AG09309 (cell line): Measurements from ENCODE around the gene USP43.
A peak's percentile ranks its signal among the peaks of the same experiment; 100 is the strongest.
"Not testable (repeated sequence)": the region's sequence is repeated elsewhere in the genome, so short reads cannot be mapped to it uniquely, and the experiment has no call there.

Experiments used
- DNase-seq: peaks from one replicate; pipeline ENCODE4 v3.0.0-alpha.2; 2010; ENCODE audit warnings: low read depth
- H3K4me3 ChIP-seq: 2 replicates; pipeline ENCODE4 v1.5.1; 2011; ENCODE audit warnings: mild to moderate bottlenecking, low read depth, low read length, moderate library complexity; ENCODE audit not compliant: control insufficient read depth
- CTCF ChIP-seq: IDR thresholded peaks from 2 replicates; pipeline ENCODE4 v1.5.1; 2011; ENCODE audit warnings: mild to moderate bottlenecking, low read depth, low read length, inconsistent platforms; ENCODE audit not compliant: insufficient read depth, control insufficient read depth; ENCODE audit errors: missing control alignments

Gene USP43

DNA sequence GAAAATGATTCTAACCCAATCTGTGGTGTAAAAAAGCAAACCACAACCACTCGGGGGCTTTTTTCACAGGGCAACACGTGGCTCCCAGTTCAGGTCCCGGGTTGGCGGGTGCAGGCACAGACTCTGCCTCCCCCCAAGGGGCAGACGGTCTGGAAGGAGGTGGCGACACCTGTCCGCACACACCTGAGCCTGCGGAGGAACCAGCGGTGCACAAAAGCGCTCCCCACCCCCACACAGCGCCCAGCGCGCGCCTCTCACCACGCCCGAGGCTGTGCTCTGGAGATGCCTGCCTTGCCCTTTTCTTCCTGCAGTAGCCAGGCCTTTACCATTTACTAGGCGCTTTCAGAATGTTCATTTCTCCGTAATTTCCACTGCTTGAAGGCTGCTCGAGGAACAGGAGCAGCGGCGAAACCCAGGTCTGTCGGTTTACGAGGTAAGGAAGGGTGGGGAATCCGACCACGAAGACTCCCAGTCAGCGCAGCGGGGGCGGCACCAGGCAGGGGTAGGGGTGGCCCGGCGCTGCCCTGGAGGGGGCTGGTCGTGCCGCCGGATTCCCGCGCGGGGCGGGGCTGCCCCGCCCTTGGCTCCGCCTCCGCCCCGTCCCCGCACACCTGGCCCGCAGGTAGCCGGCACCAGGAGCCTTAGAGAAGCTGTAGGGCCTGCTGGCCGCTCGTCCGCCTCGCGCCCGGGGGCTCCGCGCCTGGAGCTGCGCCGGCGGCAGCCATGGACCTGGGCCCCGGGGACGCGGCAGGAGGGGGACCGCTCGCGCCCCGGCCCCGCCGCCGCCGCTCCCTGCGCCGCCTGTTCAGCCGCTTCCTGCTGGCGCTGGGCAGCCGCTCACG lies at the start of gene USP43:
Gene USP43 (plus strand): TSS at position 608 of the 842 bp plus-strand sequence. CDS start 116 bp downstream, at position 724.
- H3K4me3 ChIP-seq = peak within 1 kb of the TSS; percentile 1
- no peak for DNase-seq
- no peak for TF ChIP-seq CTCF

- DNase-seq = not testable (repeated sequence)
Measured at GRCh38 chr17:9597638-9598037, 47.7 kb upstream of the USP43 start.

GRCh38 chr17:9598661-9599060 lies 46.7 kb upstream of the USP43 start:
- no peak for DNase-seq
- TF ChIP-seq CTCF = no peak
- no peak overlapping the region for H3K4me3 ChIP-seq

More at GRCh38 chr17:9597638-9598037, 47.7 kb upstream of the USP43 start:
- H3K4me3 ChIP-seq = not testable (repeated sequence)

GRCh38 chr17:9604583-9604982 lies 40.7 kb upstream of the USP43 start:
- not testable (repeated sequence) for DNase-seq

DNA sequence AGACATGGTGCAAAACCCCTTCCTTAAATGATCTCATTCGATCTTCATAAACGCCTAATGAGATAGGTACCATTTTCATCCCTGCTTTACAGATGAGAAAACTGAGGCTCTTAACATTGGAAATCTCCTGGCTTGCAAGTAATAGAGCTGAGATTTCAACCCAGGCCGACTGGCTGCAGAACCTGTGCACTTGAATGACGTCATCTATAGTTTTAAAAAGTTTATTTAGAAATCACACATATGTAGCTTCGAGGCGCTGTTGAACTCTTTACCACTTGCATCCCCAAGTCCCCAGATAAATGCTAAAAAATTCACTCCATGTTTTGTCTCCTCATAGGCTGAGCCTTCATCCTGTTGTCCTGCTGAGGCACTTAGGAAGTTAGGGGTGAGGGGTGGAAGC lies 38.9 kb upstream of the USP43 start:
- DNase-seq = no peak

More at GRCh38 chr17:9604583-9604982, 40.7 kb upstream of the USP43 start:
- not testable (repeated sequence) for H3K4me3 ChIP-seq

GRCh38 chr17:9607058-9607457 lies 38.3 kb upstream of the USP43 start:
- DNase-seq, H3K4me3 ChIP-seq: not testable (repeated sequence)

More for the DNA sequence above, 38.9 kb upstream of the USP43 start:
- TF ChIP-seq CTCF = no peak
- H3K4me3 ChIP-seq = no peak overlapping the region

GRCh38 chr17:9611557-9611956 lies 33.8 kb upstream of the USP43 start:
- no peak for DNase-seq
- TF ChIP-seq CTCF = no peak
- no peak overlapping the region for H3K4me3 ChIP-seq

- H3K4me3 ChIP-seq = no peak overlapping the region
- TF ChIP-seq CTCF = no peak
- no peak for DNase-seq
Measured at GRCh38 chr17:9612006-9612405, 33.3 kb upstream of the USP43 start.
